Fibroblast of lung (primary cell): ENCODE results near the gene PTPN14.

Source experiments
- EZH2 ChIP-seq: IDR thresholded peaks from 2 replicates; pipeline ENCODE4 v1.5.1; 2012; ENCODE audit warnings: low read length, control low read depth, mild to moderate bottlenecking; ENCODE audit errors: missing control alignments
- TF ChIP-seq, protein P1 (sequence below), 2 donors: IDR thresholded peaks in 1 of 2; conservative IDR thresholded peaks in 1 of 2; 1 replicate in 1 of 2; 2 replicates in 1 of 2; pipeline ENCODE4 v1.5.1; 2011 to 2012; ENCODE audit warnings: low read length in 2 of 2, control low read depth in 1 of 2, inconsistent platforms in 1 of 2, low read depth in 1 of 2, mild to moderate bottlenecking in 1 of 2

DNA sequence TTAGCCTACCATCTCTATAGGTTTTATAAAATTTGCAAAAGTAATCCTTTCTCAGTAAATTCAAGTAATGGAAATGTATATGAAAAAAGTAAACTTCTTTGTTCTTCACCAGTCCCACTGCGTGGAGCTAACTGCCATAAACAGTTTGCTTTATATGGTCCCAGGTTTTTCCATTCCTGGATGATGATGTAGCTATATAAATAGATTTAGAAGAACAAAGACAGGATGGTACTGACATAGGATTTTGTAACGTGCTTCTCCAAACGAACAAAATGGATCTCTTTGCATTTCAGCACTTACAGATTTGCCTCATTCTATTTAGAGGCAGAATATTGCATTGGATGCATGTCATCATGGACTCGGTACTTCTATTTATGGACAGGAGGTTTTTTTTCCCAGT is 213.2 kb downstream of the PTPN14 start:
- no peak for TF ChIP-seq EZH2
- TF ChIP-seq, protein P1, sequence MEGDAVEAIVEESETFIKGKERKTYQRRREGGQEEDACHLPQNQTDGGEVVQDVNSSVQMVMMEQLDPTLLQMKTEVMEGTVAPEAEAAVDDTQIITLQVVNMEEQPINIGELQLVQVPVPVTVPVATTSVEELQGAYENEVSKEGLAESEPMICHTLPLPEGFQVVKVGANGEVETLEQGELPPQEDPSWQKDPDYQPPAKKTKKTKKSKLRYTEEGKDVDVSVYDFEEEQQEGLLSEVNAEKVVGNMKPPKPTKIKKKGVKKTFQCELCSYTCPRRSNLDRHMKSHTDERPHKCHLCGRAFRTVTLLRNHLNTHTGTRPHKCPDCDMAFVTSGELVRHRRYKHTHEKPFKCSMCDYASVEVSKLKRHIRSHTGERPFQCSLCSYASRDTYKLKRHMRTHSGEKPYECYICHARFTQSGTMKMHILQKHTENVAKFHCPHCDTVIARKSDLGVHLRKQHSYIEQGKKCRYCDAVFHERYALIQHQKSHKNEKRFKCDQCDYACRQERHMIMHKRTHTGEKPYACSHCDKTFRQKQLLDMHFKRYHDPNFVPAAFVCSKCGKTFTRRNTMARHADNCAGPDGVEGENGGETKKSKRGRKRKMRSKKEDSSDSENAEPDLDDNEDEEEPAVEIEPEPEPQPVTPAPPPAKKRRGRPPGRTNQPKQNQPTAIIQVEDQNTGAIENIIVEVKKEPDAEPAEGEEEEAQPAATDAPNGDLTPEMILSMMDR (conservative IDR thresholded peaks at IDR 0.05 in 1 of 2, IDR thresholded peaks at IDR 0.05 in 1 of 2; ENCODE audit: low read depth in 1 of 2, low read length in 2 of 2) = no peak
